Chondrocyte (in vitro differentiated cells): ENCODE data around the gene ZNF584. TPM values are rescaled to one million over a fixed set of nuclear protein-coding genes. Genes with fewer than 3 reads are reported as not detected.

ENCODE experiments used
- DNase-seq: peaks from one replicate; pipeline ENCODE4 v3.0.0; 2021; ENCODE audit warnings: mixed read lengths, low spot score
- H3K27ac Mint-ChIP-seq: one replicate; pipeline ENCODE4 v1.8.0; 2021; ENCODE audit warnings: mild to moderate bottlenecking, moderate library complexity, mixed read lengths; ENCODE audit not compliant: unreplicated experiment
- H3K27me3 Mint-ChIP-seq: 2 replicates; pipeline ENCODE4 v1.8.0; 2021; ENCODE audit warnings: low read depth, mixed read lengths
- H3K36me3 Mint-ChIP-seq: 2 replicates; pipeline ENCODE4 v1.8.0; 2021; ENCODE audit warnings: low read depth, mixed read lengths
- H3K4me1 Mint-ChIP-seq: 2 replicates; pipeline ENCODE4 v1.8.0; 2021; ENCODE audit warnings: low read depth, mild to moderate bottlenecking, mixed read lengths
- H3K4me3 Mint-ChIP-seq: one replicate; pipeline ENCODE4 v1.8.0; 2021; ENCODE audit warnings: mild to moderate bottlenecking, moderate library complexity, mixed read lengths; ENCODE audit not compliant: unreplicated experiment
- H3K9me3 Mint-ChIP-seq: 2 replicates; pipeline ENCODE4 v1.8.0; 2021; ENCODE audit warnings: low read depth, mixed read lengths
- CTCF ChIP-seq: fragments of 200-600 bp; sonication (generic); IDR thresholded peaks from 2 replicates; pipeline ENCODE4 v1.5.0; 2021; ENCODE audit warnings: antibody characterized with exemption, mild to moderate bottlenecking, moderate library complexity
- long read RNA-seq: library from polyadenylated mRNA; stranded (forward); transcript quantifications from one replicate; pipeline ENCODE4 v2.0.0, GENCODE V29; 2021
- total RNA-seq: library from RNA; stranded (reverse); gene quantifications from 3 replicates; pipeline ENCODE4 v1.2.1, GENCODE V29; 2021

The ZNF584 gene
- 10.2 to 11.1 TPM (median 10.7 TPM) in 3 replicates for total RNA-seq
- long read RNA-seq, transcript ZNF584-208 (1 exons, 2,709 nt) = major isoform, 6 of 19 reads
- long read RNA-seq, partial matches to known transcripts = 0 of 19 reads
- long read RNA-seq, other reads (novel, unspliced or antisense) = 12 of 19 reads

GRCh38 chr19:58408152-58409009 lies at the start of gene ZNF584:
TSS of gene ZNF584 (plus strand) at chr19:58408649. CDS start at chr19:58409148, 499 bp downstream.
- H3K27me3 Mint-ChIP-seq = no peaks in the 10 kb centered on the region
- peaks cover 32% of the 10 kb centered on the region for H3K4me1 Mint-ChIP-seq
- H3K27ac Mint-ChIP-seq = peak within 1 kb of the TSS; percentile 92
- peak; percentile 96 for DNase-seq
- no peaks in the 10 kb centered on the region for H3K9me3 Mint-ChIP-seq
- H3K36me3 Mint-ChIP-seq = peaks cover 2% of the 10 kb centered on the region
- H3K4me3 Mint-ChIP-seq = peak within 1 kb of the TSS; percentile 90
- peak; percentile 44 for TF ChIP-seq CTCF

- Mint-ChIP-seq H3K4me1 (peaks cover 11% of the 10 kb centered on the region), H3K4me3 (peak overlapping the region; percentile 83), H3K36me3 (no peaks in the 10 kb centered on the region), H3K27me3 (no peaks in the 10 kb centered on the region), H3K9me3 (no peaks in the 10 kb centered on the region), H3K27ac (peak overlapping the region; percentile 92)
- no peak for DNase-seq
- TF ChIP-seq CTCF = peak; percentile 56
These were observed 46.6 kb upstream of the ZNF584 start for GRCh38 chr19:58361900-58362271.

- Mint-ChIP-seq H3K36me3 (peaks cover 3% of the 10 kb centered on the region), H3K9me3 (no peaks in the 10 kb centered on the region), H3K4me1 (peaks cover 11% of the 10 kb centered on the region), H3K4me3 (peak within 1 kb of the TSS; percentile 83), H3K27ac (peak within 1 kb of the TSS; percentile 92), H3K27me3 (no peaks in the 10 kb centered on the region)
- peak; percentile 26 for TF ChIP-seq CTCF
- peak; percentile 98 for DNase-seq
These were observed 46.0 kb upstream of the ZNF584 start, which contains the start of gene ZNF497 for GRCh38 chr19:58362272-58362994. TSS of gene ZNF497 (minus strand) at chr19:58362751. CDS start at chr19:58357635, 5,116 bp downstream.

GRCh38 chr19:58364146-58364545 lies 44.3 kb upstream of the ZNF584 start:
- no peaks in the 10 kb centered on the region for H3K9me3 Mint-ChIP-seq
- TF ChIP-seq CTCF = no peak
- no peak overlapping the region for H3K4me3 Mint-ChIP-seq
- DNase-seq = no peak
- peaks cover 11% of the 10 kb centered on the region for H3K4me1 Mint-ChIP-seq
- peaks cover 3% of the 10 kb centered on the region for H3K36me3 Mint-ChIP-seq
- no peak overlapping the region for H3K27ac Mint-ChIP-seq
- no peaks in the 10 kb centered on the region for H3K27me3 Mint-ChIP-seq
